ENCODE measurements around the gene SEC14L5.

The SEC14L5 gene

GRCh38 chr16:4936181-4936990 is 21.7 kb upstream of the SEC14L5 start (continued):
- no peak for TF ChIP-seq ZBTB44 (tag by site-specific recombination; IDR thresholded peaks at IDR 0.05)
- peak; percentile 79 for TF ChIP-seq PATZ1 (tag by site-specific recombination; IDR thresholded peaks at IDR 0.05)
- TF ChIP-seq ZNF174 (tag by site-specific recombination; IDR thresholded peaks at IDR 0.05), result no peak
- peak; percentile 95 for TF ChIP-seq ZNF335 (tag by site-specific recombination; conservative IDR thresholded peaks at IDR 0.05)
- no peak for TF ChIP-seq ZNF560 (tag by site-specific recombination; IDR thresholded peaks at IDR 0.05; ENCODE audit: borderline replicate concordance)
- no peak for TF ChIP-seq ZNF324 (tag by site-specific recombination; IDR thresholded peaks at IDR 0.05)
- TF ChIP-seq ZNF600 (tag by site-specific recombination; IDR thresholded peaks at IDR 0.05), result peak; percentile 16; the same call in 1 of the 2 replicates
- TF ChIP-seq OVOL3 (tag by site-specific recombination; IDR thresholded peaks at IDR 0.05), result no peak
- 0 out of 2 replicates have a peak, but pooled peaks have one; percentile 19 for TF ChIP-seq ZBTB7A (tag by site-specific recombination; IDR thresholded peaks at IDR 0.05; ENCODE audit: low read depth)
- no peak for TF ChIP-seq ZSCAN18 (tag by site-specific recombination; IDR thresholded peaks at IDR 0.05)

GRCh38 chr16:4936991-4937781 is 20.9 kb upstream of the SEC14L5 start, which contains the start of gene PPL:
Gene PPL (minus strand): TSS chr16:4937148. CDS start chr16:4937045, 103 bp downstream.
- TF ChIP-seq ZNF792 (tag by site-specific recombination; IDR thresholded peaks at IDR 0.05) (no peak), PATZ1 (tag by site-specific recombination; IDR thresholded peaks at IDR 0.05) (peak; percentile 19; the same call in 1 of the 2 replicates), ZNF184 (tag by site-specific recombination; IDR thresholded peaks at IDR 0.05) (no peak), SP2 (tag by site-specific recombination; IDR thresholded peaks at IDR 0.05) (peak; percentile 47; the same call in 1 of the 2 replicates), ZNF10 (tag by site-specific recombination; IDR thresholded peaks at IDR 0.05) (0 out of 2 replicates have a peak, but pooled peaks have one; percentile 30)
- Histone ChIP-seq H3K9me3 (ENCODE audit: control insufficient read depth, insufficient read depth, low read depth, low read length) (no peaks in the 10 kb centered on the region), H3K36me3 (ENCODE audit: control insufficient read depth in 2 of 2, insufficient read depth in 1 of 2, low read length in 2 of 2) (no peaks in the 10 kb centered on the region), H3K27ac (ENCODE audit: extremely low read depth, low read depth, low read length) (no peak within 1 kb of the TSS; the same call in 1 of the 2 replicates), H3K4me3 (ENCODE audit: low read depth, low read length) (peak within 1 kb of the TSS; percentile 52), H3K4me1 (ENCODE audit: control insufficient read depth, insufficient read depth, low read length) (peaks cover 4% of the 10 kb centered on the region; the same call in 1 of the 2 replicates)
- POLR2A ChIA-PET, result interaction anchor here (0.6 to 1.7 kb wide), 2 partner anchors 8 to 165 kb away, joined by 5 to 7 read pairs; no protein-coding TSS in a partner anchor
- CTCF ChIA-PET, result interaction anchor here (0.7 to 1.6 kb wide), 5 partner anchors 18 to 20 kb away, joined by 3 to 5 read pairs (median 3); no protein-coding TSS in a partner anchor

Data from HEK293 (cell line).